BJ (cell line): ENCODE data around the gene DPM3. TPM values are rescaled to one million over a fixed set of nuclear protein-coding genes. Genes with fewer than 3 reads are reported as not detected.
"Not testable (repeated sequence)": the region's sequence is repeated elsewhere in the genome, so short reads cannot be mapped to it uniquely, and the experiment has no call there.

ENCODE experiments used
- CTCF ChIA-PET: fragments of 350-600 bp; formaldehyde crosslinking; extraction: SDS; loops from one replicate; lab custom pipeline; 2021; ENCODE audit warnings: antibody characterized with exemption, inconsistent platforms; lab: Yijun Ruan, JAX
- POLR2A ChIA-PET: fragments of 300-600 bp; sonication (Branson Sonifier 250); formaldehyde crosslinking; extraction: SDS; loops from one replicate; lab custom pipeline; 2021; ENCODE audit warnings: antibody characterized with exemption; lab: Charles Lee
- DNase-seq: peaks from one replicate; pipeline ENCODE4 v3.0.0-alpha.2; 2011; ENCODE audit warnings: low read depth
- H3K27me3 ChIP-seq: 2 replicates; pipeline ENCODE4 v1.6.0; 2011; ENCODE audit warnings: low read length; ENCODE audit not compliant: control insufficient read depth, insufficient read depth
- H3K36me3 ChIP-seq: 2 replicates; pipeline ENCODE4 v1.5.1; 2011; ENCODE audit warnings: low read length; ENCODE audit not compliant: control insufficient read depth, insufficient read depth
- H3K4me3 ChIP-seq: 2 replicates; pipeline ENCODE4 v1.5.1; 2011; ENCODE audit warnings: low read depth, mild to moderate bottlenecking, control low read depth, low read length
- polyA minus RNA-seq: library from RNA; depleted of rRNA, polyadenylated mRNA; stranded (reverse); fragments of >200 nt; gene quantifications from 2 replicates; pipeline ENCODE4 v1.2.3, GENCODE V29; 2011; rRNA and poly(A)+ RNA removed
- polyA plus RNA-seq: library from polyadenylated mRNA; depleted of rRNA; stranded (reverse); fragments of >200 nt; gene quantifications from 2 replicates; pipeline ENCODE4 v1.2.3, GENCODE V29; 2011; rRNA removed
- TF ChIP-seq, protein P1 (sequence below): IDR thresholded peaks from 2 replicates; pipeline ENCODE4 v1.5.1; 2011; ENCODE audit warnings: low read depth, mild to moderate bottlenecking, control low read depth, inconsistent platforms, low read length, moderate library complexity; ENCODE audit not compliant: insufficient read depth

DPM3 gene, protein sequence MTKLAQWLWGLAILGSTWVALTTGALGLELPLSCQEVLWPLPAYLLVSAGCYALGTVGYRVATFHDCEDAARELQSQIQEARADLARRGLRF
- polyA plus RNA-seq (28.0 and 34.1 TPM in 2 replicates), polyA minus RNA-seq (8.4 and 11.8 TPM in 2 replicates)

DNA sequence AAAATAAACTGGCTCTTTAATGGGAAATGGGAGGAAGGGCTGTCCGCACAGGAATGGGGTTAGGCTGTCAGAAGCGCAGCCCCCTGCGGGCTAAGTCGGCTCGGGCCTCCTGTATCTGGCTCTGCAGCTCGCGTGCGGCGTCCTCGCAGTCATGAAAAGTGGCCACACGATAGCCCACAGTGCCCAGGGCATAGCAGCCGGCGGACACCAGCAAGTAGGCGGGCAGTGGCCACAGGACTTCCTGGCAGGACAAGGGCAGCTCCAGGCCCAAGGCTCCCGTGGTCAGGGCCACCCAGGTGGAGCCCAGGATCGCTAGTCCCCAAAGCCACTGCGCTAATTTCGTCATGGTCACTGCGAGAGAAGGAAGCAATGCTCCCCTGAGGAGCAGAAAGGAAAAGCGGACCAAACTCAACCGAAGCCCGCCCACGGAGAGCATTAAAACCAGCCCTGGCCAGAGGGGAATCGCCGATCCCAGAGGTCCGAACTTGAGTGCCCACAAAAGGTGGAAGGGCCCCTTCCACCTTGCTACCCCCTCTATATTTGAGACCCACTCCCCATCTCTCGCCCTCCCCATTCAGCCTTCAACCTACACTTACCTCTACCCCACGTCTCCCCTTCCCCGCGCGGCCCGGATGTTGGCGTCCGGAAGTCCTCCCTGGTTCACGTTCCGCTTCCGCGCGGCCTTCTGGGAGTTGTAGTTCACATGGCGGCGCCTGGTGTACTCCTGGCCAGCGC is at the start of gene DPM3:
DPM3 (minus strand) TSS at position 637 of the 735 bp plus-strand sequence; CDS start at position 346, 291 bp downstream.
- H3K36me3 ChIP-seq = peaks cover 5% of the 10 kb centered on the region
- no peaks in the 10 kb centered on the region for H3K27me3 ChIP-seq
- peak within 1 kb of the TSS; percentile 80 for H3K4me3 ChIP-seq
- peak; percentile 21 for DNase-seq
- CTCF ChIA-PET = no interaction called here
- POLR2A ChIA-PET = no interaction called here
- TF ChIP-seq, protein P1, sequence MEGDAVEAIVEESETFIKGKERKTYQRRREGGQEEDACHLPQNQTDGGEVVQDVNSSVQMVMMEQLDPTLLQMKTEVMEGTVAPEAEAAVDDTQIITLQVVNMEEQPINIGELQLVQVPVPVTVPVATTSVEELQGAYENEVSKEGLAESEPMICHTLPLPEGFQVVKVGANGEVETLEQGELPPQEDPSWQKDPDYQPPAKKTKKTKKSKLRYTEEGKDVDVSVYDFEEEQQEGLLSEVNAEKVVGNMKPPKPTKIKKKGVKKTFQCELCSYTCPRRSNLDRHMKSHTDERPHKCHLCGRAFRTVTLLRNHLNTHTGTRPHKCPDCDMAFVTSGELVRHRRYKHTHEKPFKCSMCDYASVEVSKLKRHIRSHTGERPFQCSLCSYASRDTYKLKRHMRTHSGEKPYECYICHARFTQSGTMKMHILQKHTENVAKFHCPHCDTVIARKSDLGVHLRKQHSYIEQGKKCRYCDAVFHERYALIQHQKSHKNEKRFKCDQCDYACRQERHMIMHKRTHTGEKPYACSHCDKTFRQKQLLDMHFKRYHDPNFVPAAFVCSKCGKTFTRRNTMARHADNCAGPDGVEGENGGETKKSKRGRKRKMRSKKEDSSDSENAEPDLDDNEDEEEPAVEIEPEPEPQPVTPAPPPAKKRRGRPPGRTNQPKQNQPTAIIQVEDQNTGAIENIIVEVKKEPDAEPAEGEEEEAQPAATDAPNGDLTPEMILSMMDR = no peak

DNA sequence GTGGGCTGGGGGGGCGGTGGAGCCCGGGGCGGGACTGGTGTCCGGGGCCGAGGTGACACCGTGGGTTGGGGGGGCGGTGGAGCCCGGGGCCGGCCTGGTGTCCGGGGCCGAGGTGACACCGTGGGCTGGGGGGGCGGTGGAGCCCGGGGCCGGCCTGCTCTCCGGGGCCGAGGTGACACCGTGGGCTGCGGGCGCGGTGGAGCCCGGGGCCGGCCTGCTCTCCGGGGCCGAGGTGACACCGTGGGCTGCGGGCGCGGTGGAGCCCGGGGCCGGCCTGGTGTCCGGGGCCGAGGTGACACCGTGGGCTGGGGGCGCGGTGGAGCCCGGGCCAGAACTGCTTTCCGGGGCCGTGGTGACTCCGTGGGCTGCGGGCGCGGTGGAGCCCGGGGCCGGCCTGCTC is 49.6 kb upstream of the DPM3 start:
- POLR2A ChIA-PET = not testable (repeated sequence)

GRCh38 chr1:155188268-155188667 is 47.9 kb upstream of the DPM3 start:
- DNase-seq = no peak
- TF ChIP-seq, protein P1 = no peak
- ChIA-PET POLR2A (no interaction called here), CTCF (interaction anchor here (5.2 kb wide), 1 partner anchor 12 kb away, joined by 32 read pairs; no protein-coding TSS in a partner anchor)
- H3K27me3 ChIP-seq = no peaks in the 10 kb centered on the region
- H3K36me3 ChIP-seq = no peaks in the 10 kb centered on the region
- no peak overlapping the region for H3K4me3 ChIP-seq

More for the DNA sequence above, 49.6 kb upstream of the DPM3 start:
- H3K27me3 ChIP-seq, H3K36me3 ChIP-seq, CTCF ChIA-PET, DNase-seq, H3K4me3 ChIP-seq: not testable (repeated sequence)

GRCh38 chr1:155187456-155187891 is 47.1 kb upstream of the DPM3 start:
- no peaks in the 10 kb centered on the region for H3K27me3 ChIP-seq
- ChIA-PET POLR2A (no interaction called here), CTCF (interaction anchor here (5.2 kb wide), 1 partner anchor 12 kb away, joined by 32 read pairs; no protein-coding TSS in a partner anchor)
- no peak overlapping the region for H3K4me3 ChIP-seq
- TF ChIP-seq, protein P1 = no peak
- no peaks in the 10 kb centered on the region for H3K36me3 ChIP-seq
- no peak for DNase-seq

- POLR2A ChIA-PET = no interaction called here
- Histone ChIP-seq H3K36me3 (0 out of 2 replicates have a peak, but pooled peaks cover 2% of the 10 kb centered on the region), H3K27me3 (no peaks in the 10 kb centered on the region), H3K4me3 (no peak overlapping the region)
- CTCF ChIA-PET = interaction anchor here (5.2 kb wide), 1 partner anchor 11 kb away, joined by 32 read pairs; no protein-coding TSS in a partner anchor
- TF ChIP-seq, protein P1 = no peak
- no peak for DNase-seq
Observed at GRCh38 chr1:155186794-155187455, 46.6 kb upstream of the DPM3 start.
